GM12874 (cell line): Measurements from ENCODE around the gene STK10.

ENCODE experiments used
- TF ChIP-seq, protein P1 (sequence below): IDR thresholded peaks from 2 replicates; pipeline ENCODE4 v1.5.1; 2011; ENCODE audit warnings: low read depth, mild to moderate bottlenecking, control low read depth, low read length, moderate library complexity; ENCODE audit not compliant: insufficient read depth

The STK10 gene

DNA sequence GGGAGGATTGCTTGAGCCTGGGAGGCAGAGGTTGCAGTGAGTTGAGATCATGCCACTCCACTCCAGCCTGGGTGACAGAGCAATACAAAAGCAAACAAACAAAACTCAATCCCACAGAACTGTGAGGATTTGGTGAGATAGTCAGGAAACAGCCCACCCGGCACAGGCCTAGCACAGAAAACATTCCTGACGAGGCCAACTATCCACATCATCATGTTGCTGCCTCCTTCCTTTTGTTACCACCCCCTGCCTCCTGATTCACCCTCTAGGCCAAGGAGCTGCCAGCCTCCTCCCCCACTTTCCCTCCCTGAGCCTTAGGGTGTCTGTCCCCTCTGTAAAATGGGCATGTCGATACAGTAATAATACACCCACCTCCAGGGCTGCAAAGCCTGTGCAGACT is 39.0 kb downstream of the STK10 start:
- TF ChIP-seq, protein P1, sequence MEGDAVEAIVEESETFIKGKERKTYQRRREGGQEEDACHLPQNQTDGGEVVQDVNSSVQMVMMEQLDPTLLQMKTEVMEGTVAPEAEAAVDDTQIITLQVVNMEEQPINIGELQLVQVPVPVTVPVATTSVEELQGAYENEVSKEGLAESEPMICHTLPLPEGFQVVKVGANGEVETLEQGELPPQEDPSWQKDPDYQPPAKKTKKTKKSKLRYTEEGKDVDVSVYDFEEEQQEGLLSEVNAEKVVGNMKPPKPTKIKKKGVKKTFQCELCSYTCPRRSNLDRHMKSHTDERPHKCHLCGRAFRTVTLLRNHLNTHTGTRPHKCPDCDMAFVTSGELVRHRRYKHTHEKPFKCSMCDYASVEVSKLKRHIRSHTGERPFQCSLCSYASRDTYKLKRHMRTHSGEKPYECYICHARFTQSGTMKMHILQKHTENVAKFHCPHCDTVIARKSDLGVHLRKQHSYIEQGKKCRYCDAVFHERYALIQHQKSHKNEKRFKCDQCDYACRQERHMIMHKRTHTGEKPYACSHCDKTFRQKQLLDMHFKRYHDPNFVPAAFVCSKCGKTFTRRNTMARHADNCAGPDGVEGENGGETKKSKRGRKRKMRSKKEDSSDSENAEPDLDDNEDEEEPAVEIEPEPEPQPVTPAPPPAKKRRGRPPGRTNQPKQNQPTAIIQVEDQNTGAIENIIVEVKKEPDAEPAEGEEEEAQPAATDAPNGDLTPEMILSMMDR = no peak

DNA sequence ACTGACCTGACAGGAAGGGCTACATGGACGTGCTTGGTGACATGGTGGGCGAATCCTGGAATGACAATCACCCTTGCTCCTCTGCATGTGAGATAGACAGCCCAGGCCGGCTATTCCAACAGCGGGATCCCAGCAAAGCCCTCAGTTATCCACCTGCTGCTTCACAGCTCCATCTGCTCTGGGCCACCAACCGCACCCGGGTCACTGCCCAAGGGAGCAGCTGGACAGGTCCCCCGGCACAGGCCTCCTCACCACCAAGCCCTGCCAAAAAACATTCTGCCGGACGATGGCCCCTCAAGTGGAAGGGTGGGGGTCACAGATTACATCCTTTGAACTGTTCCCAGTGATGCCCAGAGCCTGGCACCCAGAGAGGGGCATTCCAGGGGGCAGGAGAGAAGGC is 39.6 kb downstream of the STK10 start:
- TF ChIP-seq, protein P1 = no peak

DNA sequence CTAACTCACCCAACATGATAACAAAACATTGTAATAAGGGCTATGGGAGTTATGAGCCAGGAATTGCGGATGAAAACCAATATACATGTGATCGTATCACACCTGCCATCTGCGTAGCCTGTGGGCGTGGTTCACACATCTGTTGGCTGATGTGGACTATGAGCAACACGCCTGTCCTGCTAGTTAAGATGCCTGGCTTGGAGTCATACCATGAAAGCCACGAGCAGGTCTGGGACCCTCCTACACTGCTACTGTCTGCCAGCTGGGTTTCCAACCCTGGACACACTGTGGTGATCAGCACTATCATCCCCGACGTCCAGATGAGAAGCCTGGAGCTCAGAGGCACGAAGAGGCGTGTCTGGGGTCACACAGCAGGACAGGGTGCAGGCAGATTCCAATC is 40.2 kb downstream of the STK10 start:
- TF ChIP-seq, protein P1 = no peak

DNA sequence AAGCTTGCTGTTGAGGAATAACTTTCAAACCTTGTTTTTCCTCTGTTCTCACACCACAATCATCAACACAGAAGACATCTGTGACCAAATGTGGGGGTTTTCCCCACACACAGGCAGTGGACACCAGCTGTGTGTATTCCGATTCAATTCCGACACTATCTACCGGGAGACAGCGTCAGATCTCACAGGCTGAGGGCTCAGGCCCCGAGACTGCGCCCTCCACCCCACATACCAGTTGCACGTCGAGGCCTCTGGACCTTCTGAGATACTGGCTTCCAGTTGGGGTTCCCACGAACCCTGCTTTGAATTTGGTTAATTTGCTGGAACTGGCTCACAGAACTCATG is 41.3 kb downstream of the STK10 start:
- TF ChIP-seq, protein P1 = no peak

DNA sequence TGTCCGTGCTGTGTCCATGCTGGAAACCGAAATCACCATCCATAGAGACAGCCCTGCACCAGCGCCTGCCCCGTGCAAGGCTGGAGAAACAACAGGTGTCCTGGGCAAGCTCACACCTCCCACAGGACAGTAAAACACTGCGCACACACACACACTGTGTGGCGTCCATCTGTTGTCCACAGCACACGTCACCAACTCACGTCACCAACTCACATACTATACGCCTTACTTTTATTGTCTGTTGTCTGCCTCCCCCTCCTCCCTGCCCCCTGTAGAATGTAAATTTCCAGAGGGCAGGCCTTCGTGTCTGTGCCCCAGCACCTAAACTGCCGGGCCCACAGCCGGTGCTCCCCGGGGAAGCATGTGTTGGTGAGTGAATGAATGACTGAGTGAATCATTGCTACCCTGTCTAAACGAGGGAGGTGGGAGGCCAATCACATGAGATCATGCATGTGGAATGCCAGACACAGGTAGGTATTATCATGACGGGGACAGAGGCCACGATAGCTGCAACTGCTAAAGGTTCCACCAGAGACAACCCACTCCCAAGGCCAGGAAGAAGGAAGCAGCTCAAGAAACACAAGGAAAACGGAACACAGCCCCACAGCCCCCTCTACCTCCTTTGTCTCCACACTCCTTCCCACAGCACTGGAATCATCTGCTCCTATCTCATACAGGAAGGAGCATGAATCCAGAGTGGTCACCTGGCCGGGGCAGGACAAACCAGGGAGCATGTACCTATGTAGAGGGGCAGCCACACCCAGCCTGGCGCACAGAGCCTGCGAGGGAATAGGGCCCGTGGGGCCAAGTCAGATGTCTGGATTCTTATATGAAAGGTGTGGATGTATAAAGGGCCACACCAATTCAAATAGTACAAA is 41.9 kb downstream of the STK10 start:
- TF ChIP-seq, protein P1 = no peak

DNA sequence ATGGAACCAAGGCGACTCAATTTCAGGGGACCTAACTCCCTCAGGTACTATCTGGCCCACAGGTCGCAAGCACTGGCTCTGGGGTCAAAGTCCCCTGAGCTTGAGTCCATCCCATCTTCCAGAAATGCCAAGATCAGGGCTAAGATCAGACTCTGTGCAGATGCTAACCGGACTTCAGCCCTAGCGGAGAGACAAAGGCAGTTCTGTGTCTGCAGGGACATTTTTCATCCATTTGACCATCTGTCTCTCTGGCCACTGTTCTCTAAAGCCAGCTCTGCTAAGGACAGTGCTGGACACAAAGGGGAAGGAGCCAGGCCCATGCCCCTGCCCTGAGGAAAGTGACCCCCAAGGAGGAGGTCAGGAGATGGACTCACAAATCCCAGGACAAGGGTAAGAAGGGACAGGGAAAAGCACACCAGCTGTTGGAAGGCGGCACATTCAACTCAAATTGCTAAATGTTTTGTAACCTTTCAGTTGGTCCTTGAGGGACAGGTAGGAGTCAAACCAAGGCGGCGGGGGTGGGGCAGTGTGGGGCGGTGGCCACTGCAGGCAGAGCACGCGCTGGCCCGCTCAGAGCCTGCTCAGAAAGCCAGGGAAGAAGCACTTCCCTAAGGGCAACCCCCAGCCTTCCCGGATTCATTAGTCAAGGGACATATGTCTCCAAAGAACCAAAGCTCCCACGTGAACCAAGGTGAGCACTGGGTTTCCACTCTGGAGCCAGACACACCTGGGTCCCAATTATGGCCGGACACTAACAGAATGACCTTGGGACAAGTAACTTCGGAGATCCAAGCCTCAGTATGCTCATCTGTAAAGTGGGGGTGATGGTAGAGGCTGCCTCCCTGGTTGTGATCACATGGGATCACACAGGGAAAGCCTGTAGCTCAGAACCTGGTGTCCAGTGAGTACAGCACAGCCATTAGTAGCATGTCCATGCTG is 42.8 kb downstream of the STK10 start:
- TF ChIP-seq, protein P1 = no peak

DNA sequence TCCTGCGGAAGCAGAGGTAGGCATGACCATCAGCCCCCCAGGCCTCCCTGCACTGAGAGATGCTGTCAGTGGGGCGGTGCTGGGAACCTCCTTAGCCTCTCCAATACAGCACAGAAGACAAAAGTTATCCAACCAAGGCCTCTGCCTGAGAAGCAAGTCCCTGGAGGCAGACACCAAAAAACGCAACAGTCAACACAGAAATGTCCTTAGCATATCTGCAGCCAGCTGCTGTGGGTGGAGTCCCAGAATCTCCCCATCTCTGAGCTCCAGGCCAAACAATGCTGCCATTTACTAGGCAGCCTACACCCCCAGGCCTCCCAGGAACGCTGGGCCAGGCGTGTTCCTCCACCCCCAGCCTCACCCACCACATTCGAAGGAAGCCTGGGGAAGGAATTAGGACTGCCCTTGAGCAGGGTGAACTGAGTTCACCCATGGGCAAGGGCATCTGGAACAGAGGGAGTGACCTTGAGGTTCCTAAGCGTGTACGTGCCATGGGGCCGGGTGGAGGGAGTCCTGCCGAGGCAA is 43.7 kb downstream of the STK10 start:
- TF ChIP-seq, protein P1 = no peak
